Fibroblast of villous mesenchyme (primary cell): Measurements from ENCODE around the gene ZBTB21. TPM values are rescaled to one million over a fixed set of nuclear protein-coding genes. Genes with fewer than 3 reads are reported as not detected.

ENCODE experiments used
- DNase-seq: peaks from one replicate; pipeline ENCODE4 v3.0.0-alpha.2; 2010; ENCODE audit warnings: low read depth
- H3K4me3 ChIP-seq: 2 replicates; pipeline ENCODE4 v1.5.1; 2011; ENCODE audit warnings: low read depth, mild to moderate bottlenecking, low read length
- total RNA-seq: library from RNA; depleted of rRNA; stranded (reverse); fragments of >200 nt; gene quantifications from 2 replicates; pipeline ENCODE4 v1.2.3, GENCODE V29; 2012
- TF ChIP-seq, protein P1 (sequence below): IDR thresholded peaks from 2 replicates; pipeline ENCODE4 v1.5.1; 2012; ENCODE audit warnings: low read depth, mild to moderate bottlenecking, low read length; ENCODE audit not compliant: insufficient read depth

Gene ZBTB21
- total RNA-seq, 1 donor: 19.0 TPM

GRCh38 chr21:42028766-42029425 is 18.7 kb upstream of the ZBTB21 start:
- no peak for DNase-seq
- TF ChIP-seq, protein P1, sequence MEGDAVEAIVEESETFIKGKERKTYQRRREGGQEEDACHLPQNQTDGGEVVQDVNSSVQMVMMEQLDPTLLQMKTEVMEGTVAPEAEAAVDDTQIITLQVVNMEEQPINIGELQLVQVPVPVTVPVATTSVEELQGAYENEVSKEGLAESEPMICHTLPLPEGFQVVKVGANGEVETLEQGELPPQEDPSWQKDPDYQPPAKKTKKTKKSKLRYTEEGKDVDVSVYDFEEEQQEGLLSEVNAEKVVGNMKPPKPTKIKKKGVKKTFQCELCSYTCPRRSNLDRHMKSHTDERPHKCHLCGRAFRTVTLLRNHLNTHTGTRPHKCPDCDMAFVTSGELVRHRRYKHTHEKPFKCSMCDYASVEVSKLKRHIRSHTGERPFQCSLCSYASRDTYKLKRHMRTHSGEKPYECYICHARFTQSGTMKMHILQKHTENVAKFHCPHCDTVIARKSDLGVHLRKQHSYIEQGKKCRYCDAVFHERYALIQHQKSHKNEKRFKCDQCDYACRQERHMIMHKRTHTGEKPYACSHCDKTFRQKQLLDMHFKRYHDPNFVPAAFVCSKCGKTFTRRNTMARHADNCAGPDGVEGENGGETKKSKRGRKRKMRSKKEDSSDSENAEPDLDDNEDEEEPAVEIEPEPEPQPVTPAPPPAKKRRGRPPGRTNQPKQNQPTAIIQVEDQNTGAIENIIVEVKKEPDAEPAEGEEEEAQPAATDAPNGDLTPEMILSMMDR: no peak
- H3K4me3 ChIP-seq: no peak overlapping the region

DNA sequence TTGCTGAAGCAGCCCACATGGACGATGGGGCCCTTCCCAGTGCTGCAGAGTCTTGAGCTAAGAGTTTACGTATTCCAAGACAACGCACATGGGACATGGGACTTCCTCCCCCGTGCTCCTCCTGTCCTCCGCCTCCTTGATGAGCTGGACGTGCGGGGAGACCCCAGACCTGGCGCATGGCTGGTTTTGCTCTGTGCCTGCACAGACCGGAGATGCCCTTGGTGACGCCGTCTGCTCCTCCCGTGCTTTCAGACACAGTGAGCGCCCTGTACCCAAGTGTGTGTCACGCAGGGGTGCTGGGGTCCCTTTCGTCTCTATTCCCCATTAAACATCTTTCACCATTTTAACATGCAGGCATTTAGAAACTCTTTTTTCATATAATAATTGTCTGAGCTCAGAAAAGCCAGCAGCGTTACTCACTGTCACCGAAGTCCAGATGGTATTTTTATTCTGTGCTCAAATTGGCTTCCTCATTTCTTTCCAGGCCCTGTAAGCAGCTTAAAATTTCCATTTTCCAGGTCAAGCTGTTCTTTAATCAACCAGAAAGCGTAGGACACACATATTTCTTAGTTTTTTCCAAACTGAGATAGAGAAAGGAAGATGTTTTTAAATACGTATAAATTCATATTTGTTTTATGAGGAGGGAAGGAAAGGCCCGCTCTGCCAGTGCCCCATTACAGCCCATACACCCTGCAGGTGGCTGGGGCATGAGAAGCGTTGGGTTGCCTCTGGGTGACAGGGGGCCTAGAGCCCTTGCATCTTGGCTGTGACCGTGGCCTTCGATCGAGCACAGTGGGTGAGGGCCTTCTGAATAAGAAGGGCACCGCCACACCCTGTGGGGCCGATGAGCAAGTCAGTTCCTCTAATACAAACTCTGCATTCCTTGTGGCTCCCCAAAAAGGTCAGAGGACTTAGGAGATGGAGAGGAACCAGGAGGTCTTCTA is 17.9 kb upstream of the ZBTB21 start:
- TF ChIP-seq, protein P1: no peak
- peak; percentile 42 for DNase-seq
- H3K4me3 ChIP-seq: no peak overlapping the region

- TF ChIP-seq, protein P1: no peak
- no peak overlapping the region for H3K4me3 ChIP-seq
- no peak for DNase-seq
Measured at GRCh38 chr21:42027085-42027821, 17.1 kb upstream of the ZBTB21 start.

DNA sequence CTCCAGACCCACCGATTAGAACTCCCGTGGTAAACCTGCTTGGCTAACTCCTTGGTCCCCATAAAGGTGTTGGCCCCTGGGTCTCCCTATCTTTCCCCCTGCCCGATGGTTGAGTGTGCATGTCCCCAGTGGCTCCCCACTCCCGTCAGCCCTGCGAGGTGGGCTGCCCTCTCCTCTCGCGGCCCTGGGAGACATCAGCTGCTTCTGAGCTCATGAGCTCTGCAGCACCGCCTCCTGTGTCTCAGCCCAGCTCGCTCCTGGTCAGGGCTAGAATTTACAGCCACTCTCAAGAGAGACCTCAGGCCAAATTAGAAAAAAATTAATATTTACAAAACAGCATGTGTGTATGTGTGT is 15.9 kb upstream of the ZBTB21 start:
- DNase-seq: peak; percentile 64
- H3K4me3 ChIP-seq: no peak overlapping the region
- TF ChIP-seq, protein P1: no peak

- H3K4me3 ChIP-seq: no peak overlapping the region
- TF ChIP-seq, protein P1: no peak
- peak; percentile 90 for DNase-seq
Measured at GRCh38 chr21:42025376-42026081, 15.4 kb upstream of the ZBTB21 start.

DNA sequence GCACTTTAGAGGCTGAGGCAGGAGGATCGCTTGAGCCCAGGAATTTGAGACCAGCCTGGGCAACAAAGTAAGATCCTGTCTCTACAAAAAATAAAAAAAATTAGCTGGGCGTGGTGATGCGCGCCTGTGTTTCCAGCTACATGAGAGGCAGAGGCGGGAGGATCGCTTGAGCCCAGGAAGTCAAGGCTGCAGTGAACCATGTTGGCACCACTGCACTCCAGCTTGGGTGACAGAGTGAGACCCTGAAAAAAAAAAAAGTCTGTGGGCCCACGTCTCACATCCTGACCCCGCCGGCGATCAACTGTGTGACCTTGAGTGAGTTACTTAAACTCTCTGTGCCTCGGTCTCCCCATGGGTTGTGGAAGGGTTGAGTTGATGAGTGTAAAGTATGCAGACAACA is 12.7 kb upstream of the ZBTB21 start:
- no peak for DNase-seq
- TF ChIP-seq, protein P1: no peak
- H3K4me3 ChIP-seq: no peak overlapping the region
